Measurements from ENCODE around the gene AGRN. TPM values are rescaled to one million over a fixed set of nuclear protein-coding genes. Genes with fewer than 3 reads are reported as not detected.
A peak's percentile ranks its signal among the peaks of the same experiment; 100 is the strongest.

The AGRN gene
- total RNA-seq, 1 donor from 2014 or later, result 109 TPM

DNA sequence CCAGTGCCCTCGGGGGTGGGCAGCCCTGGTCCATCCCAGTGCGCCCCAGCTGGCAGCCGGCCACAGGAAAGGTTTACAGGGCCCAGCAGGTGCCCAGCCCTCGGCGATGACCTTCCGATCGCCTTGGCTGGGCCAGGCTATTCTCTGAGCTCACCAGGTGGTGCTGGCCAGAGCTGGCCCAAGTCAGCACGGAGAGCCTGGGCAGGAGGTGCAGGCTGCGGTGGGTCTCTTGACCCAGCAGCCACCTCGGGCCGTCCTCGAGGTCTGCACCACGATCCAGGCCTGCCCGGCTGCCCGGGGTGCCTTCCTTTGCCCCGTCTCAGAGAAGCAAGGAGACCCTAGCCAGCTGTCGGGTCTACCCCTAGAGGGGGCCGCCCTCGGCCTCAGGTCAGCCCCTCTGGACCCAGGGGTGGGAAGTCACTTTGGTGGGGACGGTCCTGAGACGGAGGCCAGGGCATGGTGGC lies 38.4 kb upstream of the AGRN start:
- H3K4me3 ChIP-seq, result no peak overlapping the region
- no peaks in the 10 kb centered on the region for H3K36me3 ChIP-seq
- no peak overlapping the region for H3K27ac ChIP-seq
- TF ChIP-seq, protein P1, sequence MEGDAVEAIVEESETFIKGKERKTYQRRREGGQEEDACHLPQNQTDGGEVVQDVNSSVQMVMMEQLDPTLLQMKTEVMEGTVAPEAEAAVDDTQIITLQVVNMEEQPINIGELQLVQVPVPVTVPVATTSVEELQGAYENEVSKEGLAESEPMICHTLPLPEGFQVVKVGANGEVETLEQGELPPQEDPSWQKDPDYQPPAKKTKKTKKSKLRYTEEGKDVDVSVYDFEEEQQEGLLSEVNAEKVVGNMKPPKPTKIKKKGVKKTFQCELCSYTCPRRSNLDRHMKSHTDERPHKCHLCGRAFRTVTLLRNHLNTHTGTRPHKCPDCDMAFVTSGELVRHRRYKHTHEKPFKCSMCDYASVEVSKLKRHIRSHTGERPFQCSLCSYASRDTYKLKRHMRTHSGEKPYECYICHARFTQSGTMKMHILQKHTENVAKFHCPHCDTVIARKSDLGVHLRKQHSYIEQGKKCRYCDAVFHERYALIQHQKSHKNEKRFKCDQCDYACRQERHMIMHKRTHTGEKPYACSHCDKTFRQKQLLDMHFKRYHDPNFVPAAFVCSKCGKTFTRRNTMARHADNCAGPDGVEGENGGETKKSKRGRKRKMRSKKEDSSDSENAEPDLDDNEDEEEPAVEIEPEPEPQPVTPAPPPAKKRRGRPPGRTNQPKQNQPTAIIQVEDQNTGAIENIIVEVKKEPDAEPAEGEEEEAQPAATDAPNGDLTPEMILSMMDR (IDR thresholded peaks at IDR 0.05), result no peak
- intact Hi-C loops (cut with DNase I), result no loop called here
- no peaks in the 10 kb centered on the region for H3K9me3 ChIP-seq
- no peak for DNase-seq (ENCODE audit: low spot score in 2 of 2)
- H3K4me1 ChIP-seq, result no peaks in the 10 kb centered on the region
- no peaks in the 10 kb centered on the region for H3K27me3 ChIP-seq

GRCh38 chr1:981955-982558 lies 37.9 kb upstream of the AGRN start, which contains the start of gene PERM1:
Gene PERM1, minus strand, starts transcription at chr1:982093. Its CDS starts 1,064 bp downstream, at chr1:981029.
- Histone ChIP-seq H3K9me3 (no peaks in the 10 kb centered on the region), H3K4me1 (no peaks in the 10 kb centered on the region), H3K27ac (no peak within 1 kb of the TSS), H3K36me3 (no peaks in the 10 kb centered on the region), H3K4me3 (no peak within 1 kb of the TSS), H3K27me3 (no peaks in the 10 kb centered on the region)
- TF ChIP-seq, protein P1 (IDR thresholded peaks at IDR 0.05), result no peak
- intact Hi-C loops (cut with DNase I), result no loop called here
- DNase-seq (ENCODE audit: low spot score in 2 of 2), result no peak

GRCh38 chr1:982765-983436 lies 37.0 kb upstream of the AGRN start:
- Histone ChIP-seq H3K27ac (no peak overlapping the region), H3K4me1 (no peaks in the 10 kb centered on the region), H3K9me3 (no peaks in the 10 kb centered on the region), H3K36me3 (no peaks in the 10 kb centered on the region), H3K4me3 (no peak overlapping the region), H3K27me3 (no peaks in the 10 kb centered on the region)
- TF ChIP-seq, protein P1 (IDR thresholded peaks at IDR 0.05), result no peak
- intact Hi-C loops (cut with DNase I), result no loop called here
- no peak for DNase-seq (ENCODE audit: low spot score in 2 of 2)

- TF ChIP-seq, protein P1 (IDR thresholded peaks at IDR 0.05), result peak; percentile 53 to 99 (median 98)
- Histone ChIP-seq H3K27ac (no peak overlapping the region), H3K4me3 (peak overlapping the region in 1 of 2 donors; percentile 21), H3K36me3 (no peaks in the 10 kb centered on the region), H3K9me3 (no peaks in the 10 kb centered on the region), H3K27me3 (no peaks in the 10 kb centered on the region), H3K4me1 (no peaks in the 10 kb centered on the region)
- no peak for DNase-seq (ENCODE audit: low spot score in 2 of 2)
- intact Hi-C loops (cut with DNase I), result loop anchor here (1.0 kb wide), 2 partner anchors 19 to 80 kb away; no protein-coding TSS in a partner anchor
Observed at GRCh38 chr1:983798-984475, 36.0 kb upstream of the AGRN start.

DNA sequence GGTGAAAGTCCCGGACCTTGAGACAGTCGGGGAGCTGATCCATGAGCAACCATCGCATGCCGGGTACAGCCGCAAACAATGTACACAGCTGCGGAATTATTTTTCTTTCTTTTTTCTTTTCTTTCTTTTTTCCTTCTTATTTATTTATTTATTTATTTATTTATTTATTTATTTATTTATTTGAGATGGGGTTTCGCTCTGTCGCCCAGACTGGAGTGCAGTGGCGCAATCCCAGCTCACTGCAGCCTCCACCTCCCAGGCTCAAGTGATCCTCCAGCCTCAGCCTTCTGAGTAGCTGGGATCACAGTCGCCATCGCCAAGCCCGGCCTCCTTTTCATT lies 35.5 kb upstream of the AGRN start:
- no peaks in the 10 kb centered on the region for H3K27me3 ChIP-seq
- TF ChIP-seq, protein P1 (IDR thresholded peaks at IDR 0.05), result no peak
- peaks cover 0 to 2% of the 10 kb centered on the region in 2 donors for H3K9me3 ChIP-seq
- H3K4me3 ChIP-seq, result peak overlapping the region in 1 of 2 donors; percentile 21
- no peaks in the 10 kb centered on the region for H3K4me1 ChIP-seq
- H3K36me3 ChIP-seq, result no peaks in the 10 kb centered on the region
- DNase-seq (ENCODE audit: low spot score in 2 of 2), result no peak
- H3K27ac ChIP-seq, result no peak overlapping the region
- intact Hi-C loops (cut with DNase I), result loop anchor here (1.0 kb wide), 2 partner anchors 19 to 80 kb away; no protein-coding TSS in a partner anchor

All from ascending aorta (tissue), 2 donors.